Left kidney (tissue), 2 donors: ENCODE data around the gene PPIL6. TPM values are rescaled to one million over a fixed set of nuclear protein-coding genes. Genes with fewer than 3 reads are reported as not detected.
"Not testable (repeated sequence)": the region's sequence is repeated elsewhere in the genome, so short reads cannot be mapped to it uniquely, and the experiment has no call there.

Source experiments
- DNase-seq: peaks from one replicate; pipeline ENCODE4 v3.0.0-alpha.2; 2013
- polyA plus RNA-seq: library from polyadenylated mRNA; unstranded; fragments of 120-200 nt; gene quantifications from one replicate; pipeline ENCODE4 v1.2.1, GENCODE V29; 2013; ENCODE audit not compliant: insufficient read length

The PPIL6 gene
- polyA plus RNA-seq, 1 donor, result 21.5 TPM

DNA sequence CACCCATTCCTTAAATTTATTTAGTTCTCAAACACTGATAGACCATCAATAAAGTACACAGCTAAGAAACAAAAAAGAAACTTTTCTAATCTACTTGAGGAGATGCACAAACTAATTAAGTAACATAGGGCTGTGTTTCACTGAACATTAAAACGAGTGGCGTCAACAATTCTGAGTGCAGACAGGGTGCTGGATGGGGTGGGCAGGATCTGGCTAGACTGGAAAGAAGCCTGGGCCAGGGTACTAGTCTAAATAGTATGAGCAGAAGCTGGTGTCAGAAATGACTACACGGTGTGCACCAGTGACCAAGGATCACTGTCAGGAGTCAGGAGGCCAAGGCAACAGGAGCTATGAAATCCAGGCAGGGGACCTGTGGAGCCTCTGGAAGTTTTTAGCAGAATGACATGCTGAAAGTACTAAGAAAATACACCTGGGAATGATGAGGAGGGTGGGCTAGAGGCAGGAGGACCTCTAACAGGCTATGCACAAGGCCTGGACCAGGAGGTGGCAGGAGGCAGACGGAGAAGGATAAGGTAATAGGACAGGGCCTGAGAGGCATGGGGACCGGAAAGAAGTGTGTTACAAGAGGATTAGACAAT lies 29.3 kb upstream of the PPIL6 start:
- no peak for DNase-seq

DNA sequence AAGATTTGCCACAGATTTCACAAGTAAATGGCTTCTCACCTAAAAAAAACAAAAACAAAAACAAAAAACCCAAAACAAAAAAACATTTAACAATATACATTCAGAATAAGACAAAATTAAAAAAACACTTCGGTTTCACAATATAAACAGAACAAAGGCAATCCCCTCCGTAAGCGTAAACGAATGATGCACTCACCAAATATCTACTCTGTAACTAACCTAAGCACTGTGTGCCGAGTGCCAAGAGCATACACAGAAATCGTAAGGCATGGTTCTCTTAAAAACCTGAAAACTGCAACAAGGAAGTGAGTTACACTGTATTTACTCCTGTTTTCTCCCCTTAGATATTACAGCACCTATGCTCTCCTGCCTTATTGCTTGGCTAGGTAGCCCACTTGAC lies 27.3 kb upstream of the PPIL6 start:
- DNase-seq, result no peak

DNA sequence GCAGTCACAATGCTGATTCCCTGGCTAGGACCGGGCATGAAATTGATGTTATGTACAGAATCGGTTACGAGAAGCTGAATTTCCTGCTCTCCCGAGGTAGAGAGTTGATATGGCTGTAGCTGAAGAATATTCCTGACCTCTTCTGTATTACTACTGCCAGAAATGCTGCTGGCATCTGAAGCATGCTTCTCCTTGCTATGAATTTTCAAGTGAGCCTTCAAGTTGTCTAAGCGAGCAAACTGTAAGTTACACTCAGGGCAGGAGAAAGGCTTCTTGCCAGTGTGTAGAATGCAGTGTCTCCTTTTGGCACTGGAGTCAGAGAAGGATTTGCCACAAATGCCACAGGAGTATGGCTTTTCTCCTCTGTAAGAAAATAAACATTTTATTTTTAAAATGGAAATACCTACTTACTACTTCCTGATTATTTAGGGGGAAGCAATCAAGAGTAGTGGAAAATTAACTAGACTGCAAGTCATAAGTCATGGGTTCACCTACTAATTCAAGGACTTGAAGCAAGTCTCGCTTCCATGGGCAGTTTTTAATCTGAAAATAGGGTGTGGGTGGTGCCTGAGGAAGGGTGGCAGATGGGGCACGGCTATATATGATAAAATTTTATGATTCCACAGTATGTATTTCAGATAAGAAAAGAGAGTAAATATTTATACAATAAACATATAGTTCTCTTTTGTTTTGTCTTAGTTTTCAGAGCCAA lies 25.9 kb upstream of the PPIL6 start:
- no peak for DNase-seq

DNA sequence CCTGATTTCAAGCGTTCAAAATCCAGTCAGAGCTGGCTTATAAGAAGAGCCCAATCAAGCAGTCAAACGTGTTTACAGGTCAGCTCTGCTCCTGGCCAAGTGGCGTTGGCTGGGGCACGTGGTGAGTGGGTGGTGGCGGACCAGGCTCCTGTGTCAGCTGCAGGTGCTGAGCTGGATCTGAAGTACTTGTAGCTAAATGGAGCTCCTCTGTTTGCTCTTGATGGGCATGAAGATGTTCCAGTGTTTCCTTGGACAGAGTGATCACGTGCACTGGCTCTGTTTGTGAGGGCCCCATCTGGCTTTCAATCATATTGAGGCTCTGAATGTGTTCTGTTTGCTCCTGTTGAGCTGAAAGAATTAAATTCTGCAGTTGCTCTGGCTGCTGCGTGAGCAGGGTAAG lies 25.3 kb upstream of the PPIL6 start:
- no peak for DNase-seq

- DNase-seq, result no peak
Observed at GRCh38 chr6:109461733-109462526, 21.5 kb upstream of the PPIL6 start.

DNA sequence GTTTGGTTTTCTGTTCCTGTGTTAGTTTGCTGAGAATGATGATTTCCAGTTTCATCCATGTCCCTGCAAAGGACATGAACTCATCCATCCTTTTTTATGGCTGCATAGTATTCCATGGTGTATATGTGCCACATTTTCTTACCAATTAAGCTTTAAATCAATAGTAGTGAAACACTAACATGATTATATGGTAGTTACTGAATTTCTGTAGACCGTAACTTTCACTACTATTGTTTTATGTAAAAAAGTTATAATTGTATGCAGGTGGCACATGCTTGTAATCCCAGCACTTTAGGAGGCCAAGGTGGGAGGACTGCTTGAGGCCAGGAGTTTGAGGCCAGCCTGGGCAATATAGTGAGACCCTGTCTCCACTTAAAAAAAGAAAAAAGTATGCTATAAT lies 20.8 kb upstream of the PPIL6 start:
- DNase-seq, result not testable (repeated sequence)

- no peak for DNase-seq
Observed at GRCh38 chr6:109460161-109460829, 19.9 kb upstream of the PPIL6 start.

GRCh38 chr6:109458774-109459531 lies 18.5 kb upstream of the PPIL6 start:
- DNase-seq, result no peak

- DNase-seq, result no peak
Observed at GRCh38 chr6:109457562-109457996, 17.2 kb upstream of the PPIL6 start.

GRCh38 chr6:109456710-109457561 lies 16.5 kb upstream of the PPIL6 start:
- DNase-seq, result no peak

GRCh38 chr6:109456111-109456583 lies 15.7 kb upstream of the PPIL6 start:
- DNase-seq, result no peak

DNA sequence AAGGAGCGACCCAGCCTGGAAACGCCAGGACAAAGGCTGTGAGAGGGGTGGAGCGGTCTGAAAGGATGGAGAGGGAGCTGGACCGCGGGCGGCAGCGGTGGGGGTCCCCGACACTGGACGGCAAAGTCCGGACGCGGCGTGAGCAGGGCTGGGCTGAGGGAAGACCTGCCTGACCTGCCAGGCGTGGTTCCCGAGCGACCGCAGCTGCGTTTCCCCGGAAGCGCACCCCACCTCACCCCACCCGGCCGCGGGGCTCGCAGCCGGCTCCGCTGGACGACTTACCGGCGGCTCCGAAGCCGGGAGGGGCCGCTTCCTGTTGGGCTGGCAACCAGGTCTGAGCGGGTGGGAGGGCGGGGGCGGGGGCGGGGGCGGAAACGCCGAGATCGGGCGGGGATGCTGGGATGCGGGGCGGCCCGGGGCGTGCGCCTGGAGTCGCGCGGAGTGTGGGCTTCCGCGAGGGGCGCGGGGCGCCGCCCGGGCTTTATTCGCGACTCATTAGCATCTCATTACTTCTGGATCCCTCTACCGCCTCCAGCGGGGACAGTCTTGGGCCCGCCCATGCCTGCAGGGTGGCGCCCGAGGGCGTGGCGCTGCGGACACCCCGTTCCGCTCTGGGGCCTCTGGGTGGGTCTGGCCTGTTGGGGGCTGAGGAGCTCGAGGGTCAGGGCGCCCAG lies 15.1 kb upstream of the PPIL6 start, which contains the start of gene MICAL1:
TSS of gene MICAL1 (minus strand) at position 336 of the 674 bp plus-strand sequence. CDS start 1,576 bp downstream, outside the sequence.
- DNase-seq, result peak; percentile 50

DNA sequence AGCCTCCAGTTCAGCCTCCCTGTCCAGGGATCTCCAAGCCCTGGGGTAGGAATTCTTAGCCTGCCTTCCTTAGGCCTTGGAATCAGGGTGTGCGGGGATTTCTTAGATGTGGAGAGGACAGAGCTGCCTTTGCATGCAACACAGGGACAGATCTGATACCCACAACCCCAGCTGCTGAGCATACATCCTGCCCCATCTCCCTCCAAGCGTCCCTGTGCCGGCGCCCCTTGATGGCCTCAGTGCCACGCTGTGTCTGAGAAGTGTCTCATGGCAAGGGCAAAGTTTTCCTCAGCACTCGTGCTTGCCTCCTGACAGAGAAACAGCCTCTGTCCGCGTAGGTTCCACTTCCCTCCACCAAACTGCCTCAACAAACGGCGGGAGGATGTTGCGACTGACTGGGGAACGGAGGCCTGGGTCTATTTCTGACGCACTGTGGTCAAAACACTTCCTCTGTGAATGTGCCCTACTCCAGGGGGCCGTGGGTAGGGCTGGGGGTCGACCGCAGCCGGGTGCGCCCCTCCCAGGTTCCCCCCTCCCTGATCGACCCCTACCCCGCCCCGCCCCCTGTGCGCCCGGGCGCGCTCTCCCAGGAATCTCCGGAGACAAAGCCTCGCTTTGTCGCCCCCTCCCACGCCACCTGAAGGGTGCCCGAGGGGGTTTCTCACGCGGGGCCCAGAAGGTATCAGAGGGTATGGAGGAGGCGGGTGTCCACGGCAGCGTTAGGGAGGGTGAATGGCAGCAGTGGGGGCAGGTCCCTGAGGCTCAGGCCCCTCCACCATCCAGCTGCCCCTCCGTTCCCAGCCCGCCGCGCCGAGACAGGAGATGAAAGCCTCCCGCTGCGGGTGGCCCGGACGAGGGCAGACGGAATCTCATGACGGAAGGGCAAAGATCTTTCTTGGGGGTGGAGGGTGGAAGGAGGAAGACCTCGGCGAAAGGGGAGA lies 14.3 kb upstream of the PPIL6 start:
- no peak for DNase-seq

DNA sequence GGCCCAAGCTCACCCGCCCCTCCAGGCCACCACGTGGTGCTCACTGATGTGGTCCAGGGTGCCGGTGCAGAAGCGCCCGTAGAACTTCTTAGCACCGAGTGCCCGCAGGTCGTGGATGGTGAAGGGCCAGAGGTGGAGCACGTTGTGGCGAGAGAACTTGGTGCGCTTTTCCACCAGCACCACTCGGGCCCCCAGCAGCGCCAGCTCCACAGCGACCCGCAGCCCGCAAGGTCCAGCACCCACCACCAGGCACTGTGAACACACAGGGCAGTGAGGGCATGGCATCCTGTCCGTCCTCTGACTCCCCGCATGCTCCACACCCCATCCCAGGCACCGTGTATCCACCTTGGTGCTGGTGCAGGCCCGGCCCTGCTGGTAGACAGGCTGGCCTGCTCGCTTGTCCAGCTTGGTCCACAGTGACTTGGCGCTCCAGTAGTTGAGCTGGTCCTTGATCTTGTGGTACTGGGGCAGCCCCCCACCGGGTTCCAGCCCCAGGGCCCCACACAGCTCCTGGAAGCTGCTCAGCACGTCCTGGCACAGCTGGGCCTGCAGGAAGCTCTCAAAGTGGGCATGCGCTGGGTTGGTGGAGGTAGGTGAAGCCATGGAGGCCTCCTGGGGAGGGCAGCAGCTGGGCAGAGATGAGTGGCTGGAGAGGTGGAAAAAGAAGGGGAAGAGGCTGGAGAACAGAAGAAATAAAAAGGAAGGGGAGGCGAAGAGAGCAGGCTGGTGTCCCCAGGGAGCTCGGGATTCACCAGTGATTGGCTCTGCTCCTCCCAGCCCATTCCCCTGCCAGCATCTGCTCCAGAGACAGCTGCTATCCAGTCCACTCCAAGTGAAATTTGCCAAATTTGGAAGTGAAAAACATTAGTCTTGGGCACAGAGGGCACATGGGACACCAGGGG lies 13.4 kb upstream of the PPIL6 start:
- DNase-seq, result no peak

DNA sequence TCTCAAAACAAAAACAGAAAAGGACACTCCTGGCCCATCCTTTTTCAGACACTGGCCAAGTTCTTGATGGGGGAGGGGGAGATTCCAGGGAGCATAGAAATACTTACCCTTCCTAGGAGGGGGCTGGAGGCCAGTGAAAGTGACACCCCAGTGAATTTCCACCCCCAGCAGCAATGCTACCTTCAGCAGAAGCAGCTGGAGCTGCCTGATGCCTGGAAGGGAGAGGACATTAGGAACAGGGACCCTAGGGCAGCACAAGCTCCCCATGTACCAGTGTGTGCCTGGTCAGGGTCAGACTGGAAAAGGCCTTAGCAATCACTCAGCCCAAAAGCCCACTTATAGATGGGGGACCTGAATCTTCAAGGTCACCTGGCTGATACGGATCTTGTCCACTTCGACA lies 12.7 kb upstream of the PPIL6 start:
- no peak for DNase-seq

DNA sequence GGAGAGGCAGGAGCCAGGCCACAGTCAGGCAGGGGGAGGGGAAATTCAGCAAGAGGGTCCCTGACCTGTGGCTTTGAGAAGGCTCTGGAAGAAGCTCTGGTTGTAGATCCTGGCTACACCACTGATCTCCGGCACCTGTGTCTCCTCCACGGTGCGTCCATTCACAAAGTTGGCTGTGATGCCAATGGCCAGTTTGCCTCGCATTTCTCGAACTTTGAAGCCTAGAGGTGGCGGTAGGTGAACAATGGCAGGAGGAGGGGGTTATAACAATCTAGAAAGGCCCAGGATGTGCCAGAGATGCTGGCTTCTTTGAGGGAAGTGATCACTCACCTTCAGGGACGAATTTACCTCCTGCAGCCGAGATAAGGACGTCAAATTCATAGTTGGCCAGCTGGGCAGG lies 11.8 kb upstream of the PPIL6 start:
- no peak for DNase-seq

DNA sequence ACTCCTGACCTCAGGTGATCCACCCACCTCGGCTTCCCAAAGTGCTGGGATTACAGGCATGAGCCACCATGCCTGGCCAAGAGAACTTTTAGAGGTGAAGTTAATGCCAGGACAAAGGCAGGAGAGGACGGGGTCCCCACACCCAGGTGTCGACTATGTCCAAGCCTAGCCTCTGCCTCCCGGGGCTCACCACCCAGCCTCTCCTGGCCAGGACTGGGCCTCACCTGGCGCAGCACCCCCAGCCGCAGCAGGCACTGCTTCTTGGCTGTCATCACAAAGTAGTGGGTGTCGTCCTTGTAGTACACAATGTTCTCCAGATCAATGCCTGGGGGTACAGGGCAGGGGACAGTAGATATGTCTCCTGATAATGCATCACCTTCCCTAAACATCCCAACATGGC lies 10.9 kb upstream of the PPIL6 start:
- DNase-seq, result no peak

DNA sequence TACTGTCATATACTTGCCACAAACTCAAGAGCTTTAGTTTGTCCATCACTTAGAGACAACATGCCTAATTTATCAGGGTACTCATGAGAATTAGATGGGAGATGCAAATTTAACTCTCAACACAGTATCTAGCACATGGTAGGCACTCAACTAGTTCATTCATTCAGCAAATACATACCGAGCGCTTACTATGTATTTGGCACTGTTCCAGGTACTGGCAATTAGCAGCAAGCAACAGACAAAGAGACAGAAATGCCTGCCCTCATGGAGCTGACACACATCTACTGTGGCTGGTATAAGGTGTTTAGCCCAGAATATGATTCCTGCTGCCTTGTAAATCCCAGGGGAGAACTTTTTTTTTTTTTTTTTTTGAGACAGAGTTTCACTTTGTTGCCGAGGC lies 10.4 kb upstream of the PPIL6 start:
- no peak for DNase-seq
